Fibroblast of the conjunctiva (primary cell): ENCODE data around the gene CACNA1A.
"Not testable (repeated sequence)": the region's sequence is repeated elsewhere in the genome, so short reads cannot be mapped to it uniquely, and the experiment has no call there.

Experiments used
- DNase-seq: peaks from one replicate; pipeline ENCODE4 v3.0.0-alpha.2; 2010; ENCODE audit warnings: low read depth

The CACNA1A gene

DNA sequence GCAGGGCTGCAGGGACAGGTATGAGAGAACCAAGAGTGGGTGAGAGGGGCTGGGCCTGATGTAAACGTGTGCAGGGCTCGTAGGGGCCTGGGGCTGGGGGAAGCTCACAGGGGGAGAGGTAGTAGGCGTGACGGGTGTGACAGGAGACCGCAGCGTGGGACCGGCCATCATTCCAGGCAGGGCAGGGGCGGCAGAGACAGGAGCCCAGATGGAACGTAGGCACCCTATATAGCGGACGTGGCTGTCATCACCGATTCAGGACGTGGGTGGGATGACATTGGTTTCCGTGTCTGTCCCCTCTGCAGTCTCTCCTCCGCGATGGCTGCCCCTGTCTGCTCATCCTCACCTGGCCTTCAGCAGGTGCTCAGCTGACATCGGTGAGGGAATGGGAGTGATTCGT lies 307.6 kb downstream of the CACNA1A start:
- no peak for DNase-seq

DNA sequence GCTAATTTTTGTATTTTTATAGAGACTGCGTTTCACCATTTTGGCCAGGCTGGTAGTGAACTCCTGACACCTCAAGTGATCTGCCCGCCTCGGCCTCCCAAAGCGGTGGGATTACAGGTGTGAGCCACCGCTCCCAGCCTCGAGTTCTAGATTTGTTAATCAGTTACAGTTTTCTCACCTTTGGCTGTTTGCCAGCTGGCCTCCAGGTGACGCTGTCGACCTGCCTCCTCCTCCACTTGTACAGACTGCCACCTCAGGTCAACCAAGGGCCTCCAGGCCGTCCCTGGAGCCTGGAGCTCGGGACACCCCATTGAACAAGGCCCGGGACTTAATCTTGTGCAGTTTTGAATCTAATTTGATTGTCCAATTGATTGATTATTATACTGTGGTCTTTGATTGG lies 310.6 kb downstream of the CACNA1A start:
- DNase-seq, result no peak

DNA sequence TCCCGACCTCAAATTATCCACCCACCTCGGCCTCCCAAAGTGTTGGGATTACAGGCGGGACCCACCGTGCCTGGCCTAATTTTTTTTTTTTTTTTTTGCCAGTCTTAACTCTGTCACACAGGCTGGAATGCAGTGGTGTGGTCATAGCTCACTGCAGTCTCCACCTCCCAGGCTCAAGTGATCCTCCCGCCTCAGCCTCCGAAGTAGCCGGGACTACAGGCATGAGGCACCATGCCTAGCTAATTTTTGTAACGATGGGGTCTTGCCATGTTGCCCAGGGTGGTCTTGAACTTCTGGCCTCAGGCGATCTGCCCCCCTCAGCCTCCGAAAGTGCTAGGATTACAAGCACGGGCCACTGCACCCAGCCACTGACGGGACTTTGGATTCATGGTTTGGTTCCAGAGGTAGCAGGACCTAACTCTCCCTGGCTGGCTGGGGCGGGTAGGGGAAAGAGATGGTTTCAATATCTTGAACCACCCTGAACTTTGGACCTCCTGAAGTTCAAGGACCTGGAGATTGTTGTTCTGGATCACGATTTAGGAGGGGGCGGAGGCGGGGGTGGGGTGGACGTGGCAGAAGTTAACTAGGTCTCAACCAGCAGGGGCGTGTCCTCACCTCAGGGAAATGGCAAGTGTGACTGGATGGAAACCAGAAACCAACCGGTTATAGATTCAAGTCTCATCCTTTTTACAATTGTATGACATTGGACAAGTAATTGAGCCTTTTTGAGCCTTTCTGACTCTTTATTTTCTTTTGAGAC lies 315.3 kb downstream of the CACNA1A start:
- no peak for DNase-seq

DNA sequence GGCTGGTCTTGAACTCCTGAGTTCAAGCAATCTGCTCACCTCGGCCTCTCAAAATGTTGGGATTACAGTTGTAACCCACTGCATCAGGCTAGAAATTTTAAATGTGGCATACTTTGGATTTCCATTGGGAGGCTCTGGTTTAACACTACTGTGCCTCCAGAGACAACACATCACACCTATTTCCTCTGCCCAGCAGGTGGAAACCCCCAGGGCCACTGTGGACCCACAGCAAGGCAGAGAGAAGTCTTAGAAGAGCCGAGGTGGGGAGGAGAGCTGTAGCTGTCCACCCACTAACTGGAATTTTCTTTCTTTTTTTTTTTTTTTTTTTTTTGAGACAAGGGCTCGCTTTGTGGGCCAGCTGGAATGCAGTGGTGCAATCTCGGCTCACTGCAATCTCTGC lies 316.7 kb downstream of the CACNA1A start:
- DNase-seq, result no peak

DNA sequence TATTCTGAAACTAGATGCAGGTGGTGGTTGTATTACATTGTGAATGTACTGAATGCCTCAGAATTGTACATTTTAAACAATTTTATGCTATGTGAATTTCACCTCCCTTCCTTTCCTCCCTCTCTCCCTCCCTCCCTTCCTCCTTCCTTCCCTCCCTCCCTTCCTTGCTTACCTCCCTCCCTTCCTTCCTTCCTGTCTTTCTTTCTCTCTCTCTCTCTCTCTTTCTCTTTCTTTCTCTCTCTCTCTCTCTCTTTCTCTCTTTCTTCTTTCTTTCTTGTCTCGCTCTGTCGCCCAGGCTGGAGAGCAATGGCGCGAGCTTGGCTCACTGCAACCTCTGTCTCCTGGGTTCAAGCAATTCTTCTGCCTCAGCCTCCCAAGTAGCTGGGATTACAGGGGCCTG lies 318.9 kb downstream of the CACNA1A start:
- no peak for DNase-seq

DNA sequence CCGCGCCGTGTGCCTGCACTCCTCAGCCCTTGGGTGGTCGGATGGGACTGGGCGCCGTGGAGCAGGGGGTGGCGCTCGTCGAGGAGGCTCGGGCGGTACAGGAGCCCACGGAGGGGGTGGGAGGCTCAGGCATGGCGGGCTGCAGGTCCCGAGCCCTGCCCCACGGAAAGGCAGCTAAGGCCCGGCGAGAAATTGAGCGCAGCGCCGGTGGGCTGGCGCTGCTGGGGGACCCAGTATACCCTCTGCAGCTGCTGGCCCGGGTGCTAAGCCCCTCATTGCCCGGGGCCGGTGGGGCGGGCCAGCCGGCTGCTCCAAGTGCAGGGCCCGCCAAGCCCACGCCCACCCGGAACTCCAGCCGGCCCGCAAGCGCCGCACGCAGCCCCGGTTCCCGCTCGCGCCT lies 319.6 kb downstream of the CACNA1A start:
- not testable (repeated sequence) for DNase-seq

DNA sequence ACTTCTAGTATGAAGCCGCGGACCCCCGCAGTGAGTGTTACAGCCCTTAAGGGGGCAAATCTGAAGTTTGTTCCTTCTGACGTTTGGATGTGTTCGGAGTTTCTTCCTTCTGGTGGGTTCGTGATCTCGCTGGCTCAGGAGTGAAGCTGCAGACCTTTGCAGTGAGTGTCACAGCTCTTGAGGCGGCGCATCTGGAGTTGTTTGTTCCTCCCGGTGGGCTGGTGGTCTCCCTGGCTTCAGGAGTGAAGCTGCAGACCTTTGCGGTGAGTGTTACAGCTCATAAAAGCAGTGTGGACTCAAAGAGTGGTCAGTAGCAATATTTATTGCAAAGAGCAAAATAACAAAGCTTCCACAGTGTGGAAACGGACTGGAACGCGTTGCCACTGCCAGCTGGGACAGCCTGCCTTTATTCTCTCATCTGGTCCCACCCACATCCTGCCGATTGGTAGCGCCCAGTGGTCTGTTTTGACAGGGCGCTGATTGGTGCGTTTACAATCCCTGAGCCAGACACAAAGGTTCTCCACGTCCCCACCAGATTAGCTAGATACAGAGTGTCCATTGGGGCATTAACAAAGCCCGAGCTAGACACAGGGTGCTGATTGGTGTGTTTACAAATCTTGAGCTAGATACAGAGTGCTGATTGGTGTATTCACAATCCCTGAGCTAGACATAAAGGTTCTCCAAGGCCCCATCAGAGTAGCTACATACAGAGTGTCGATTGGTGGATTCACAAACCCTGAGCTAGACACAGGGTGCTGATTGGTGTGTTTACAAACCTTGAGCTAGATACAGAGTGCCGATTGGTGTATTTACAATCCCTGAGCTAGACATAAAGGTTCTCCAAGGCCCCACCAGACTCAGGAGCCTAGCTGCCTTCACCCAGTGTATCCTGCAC lies 320.3 kb downstream of the CACNA1A start:
- not testable (repeated sequence) for DNase-seq

DNA sequence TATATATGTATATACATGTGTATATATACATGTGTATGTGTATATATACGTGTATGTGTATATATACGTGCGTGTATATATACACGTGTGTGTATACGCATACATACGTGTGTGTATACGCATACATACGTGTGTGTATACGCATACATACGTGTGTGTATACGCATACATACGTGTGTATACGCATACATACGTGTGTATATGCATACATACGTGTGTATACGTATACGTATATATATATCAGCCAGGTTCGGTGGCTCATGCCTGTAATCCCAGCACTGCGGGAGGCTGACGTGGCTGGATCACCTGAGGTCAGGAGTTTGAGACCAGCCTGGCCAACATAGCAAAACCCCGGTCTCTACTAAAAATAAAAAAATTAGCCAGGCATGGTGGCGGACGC lies 321.4 kb downstream of the CACNA1A start:
- not testable (repeated sequence) for DNase-seq

DNA sequence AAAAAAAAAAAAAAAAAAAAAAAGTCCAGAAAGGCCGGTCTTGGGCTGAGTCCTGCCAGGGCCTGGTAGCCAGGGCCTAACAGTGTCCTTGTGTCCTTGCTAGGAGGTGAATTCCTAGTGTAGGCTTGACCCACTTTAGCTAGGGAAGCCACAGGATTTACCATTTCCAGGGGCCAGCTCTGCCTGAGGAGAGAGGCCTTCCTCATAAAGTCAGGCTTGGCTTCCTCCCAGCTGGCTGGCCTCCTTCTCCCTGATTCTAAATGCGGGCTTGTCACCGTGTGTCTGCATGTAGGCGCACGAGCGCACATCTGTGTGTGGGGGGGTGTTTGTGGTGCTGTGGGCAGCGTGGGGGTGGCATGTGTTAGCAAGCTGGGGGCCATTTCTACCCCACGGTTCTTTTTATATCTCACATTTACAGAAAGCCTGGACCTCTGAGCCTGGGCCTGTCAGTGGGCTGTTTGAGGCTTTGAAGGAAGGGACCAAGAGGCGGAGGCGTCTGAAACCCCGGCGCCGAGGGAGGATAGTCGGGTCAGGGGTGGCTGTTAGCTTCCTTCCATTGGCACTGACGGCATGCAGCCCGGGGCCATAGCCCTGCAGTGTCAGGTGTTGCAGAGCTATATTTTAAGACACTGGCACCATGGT lies 324.4 kb downstream of the CACNA1A start:
- DNase-seq, result no peak

DNA sequence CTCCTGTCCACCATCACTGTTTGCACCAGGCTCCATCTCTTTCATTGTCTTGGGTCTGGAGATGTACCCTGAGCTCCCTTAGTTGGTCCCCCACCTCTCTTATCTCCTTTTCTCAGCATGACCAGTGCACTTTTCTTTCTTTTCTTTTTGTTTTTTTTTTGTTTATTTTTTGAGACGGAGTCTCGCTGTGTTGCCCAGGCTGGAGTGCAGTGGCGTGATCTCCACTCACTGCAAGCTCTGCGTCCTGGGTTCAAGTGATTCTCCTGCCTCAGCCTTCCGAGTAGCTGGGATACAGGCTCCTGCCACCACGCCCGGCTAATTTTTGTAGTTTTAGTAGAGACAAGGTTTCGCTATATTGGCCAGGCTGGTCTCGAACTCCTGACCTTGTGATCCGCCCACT lies 328.0 kb downstream of the CACNA1A start:
- DNase-seq, result not testable (repeated sequence)

DNA sequence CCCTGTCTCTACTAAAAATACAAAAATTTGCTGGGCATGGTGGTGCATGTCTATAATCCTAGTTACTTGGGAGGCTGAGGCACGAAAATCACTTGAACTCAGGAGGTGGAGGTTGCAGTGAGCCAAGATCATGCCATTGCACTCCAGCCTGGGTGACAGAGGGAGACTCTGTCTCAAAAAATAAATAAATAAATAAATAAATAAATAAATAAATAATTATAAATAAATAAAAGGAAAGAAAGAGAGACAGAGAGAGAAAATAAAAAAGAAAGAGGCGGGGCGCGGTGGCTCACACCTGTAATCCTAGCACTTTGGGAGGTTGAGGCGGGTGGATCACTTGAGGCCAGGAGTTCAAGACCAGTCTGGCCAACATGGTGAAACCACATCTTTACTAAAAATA lies 328.7 kb downstream of the CACNA1A start:
- not testable (repeated sequence) for DNase-seq

DNA sequence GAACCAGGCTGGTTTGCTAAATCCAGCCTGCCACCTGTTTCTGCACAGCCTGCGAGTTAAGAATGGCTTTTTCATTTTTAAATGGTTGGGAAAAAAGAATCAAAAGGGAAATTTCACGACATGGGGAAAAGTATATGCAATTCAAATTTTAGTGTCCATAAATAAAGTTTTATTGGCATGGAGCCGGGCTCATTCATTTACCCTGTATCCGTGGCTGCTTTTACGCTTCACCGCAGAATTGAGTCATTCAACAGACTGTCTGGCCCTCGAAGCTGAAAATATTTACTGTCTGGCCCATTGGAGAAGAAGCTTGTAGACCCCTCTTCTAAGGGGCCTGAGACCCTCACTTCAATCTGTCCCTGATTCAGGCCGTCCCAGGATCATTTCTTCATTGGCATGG lies 329.9 kb downstream of the CACNA1A start:
- DNase-seq, result no peak

DNA sequence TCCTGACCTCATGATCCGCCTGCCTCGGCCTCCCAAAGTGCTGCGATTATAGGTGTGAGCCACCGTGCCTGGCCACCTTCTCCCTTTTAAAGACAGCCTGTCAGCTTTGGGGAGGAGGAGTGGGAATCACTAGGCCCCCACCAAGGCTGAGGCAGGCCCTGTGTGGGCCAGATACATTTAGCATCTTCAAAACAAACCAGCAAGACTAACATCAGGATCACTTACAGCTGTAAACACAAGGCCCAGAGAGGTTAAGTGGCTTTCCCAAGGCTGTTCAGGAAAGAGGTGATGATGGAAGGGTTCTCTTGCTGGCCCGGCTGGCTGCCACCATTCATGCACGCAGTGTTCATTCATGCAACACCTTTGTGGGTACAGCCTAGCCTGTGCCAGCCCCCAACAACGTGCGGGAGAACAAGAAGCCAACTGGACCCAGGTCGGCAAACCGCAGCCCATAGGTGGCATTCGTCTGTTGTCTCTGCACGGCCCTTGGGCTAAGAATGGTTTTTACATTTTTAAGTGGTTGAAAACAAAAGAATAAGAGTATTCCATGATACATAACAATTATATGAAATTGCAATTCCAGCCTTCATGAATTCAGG lies 333.0 kb downstream of the CACNA1A start:
- DNase-seq, result no peak

DNA sequence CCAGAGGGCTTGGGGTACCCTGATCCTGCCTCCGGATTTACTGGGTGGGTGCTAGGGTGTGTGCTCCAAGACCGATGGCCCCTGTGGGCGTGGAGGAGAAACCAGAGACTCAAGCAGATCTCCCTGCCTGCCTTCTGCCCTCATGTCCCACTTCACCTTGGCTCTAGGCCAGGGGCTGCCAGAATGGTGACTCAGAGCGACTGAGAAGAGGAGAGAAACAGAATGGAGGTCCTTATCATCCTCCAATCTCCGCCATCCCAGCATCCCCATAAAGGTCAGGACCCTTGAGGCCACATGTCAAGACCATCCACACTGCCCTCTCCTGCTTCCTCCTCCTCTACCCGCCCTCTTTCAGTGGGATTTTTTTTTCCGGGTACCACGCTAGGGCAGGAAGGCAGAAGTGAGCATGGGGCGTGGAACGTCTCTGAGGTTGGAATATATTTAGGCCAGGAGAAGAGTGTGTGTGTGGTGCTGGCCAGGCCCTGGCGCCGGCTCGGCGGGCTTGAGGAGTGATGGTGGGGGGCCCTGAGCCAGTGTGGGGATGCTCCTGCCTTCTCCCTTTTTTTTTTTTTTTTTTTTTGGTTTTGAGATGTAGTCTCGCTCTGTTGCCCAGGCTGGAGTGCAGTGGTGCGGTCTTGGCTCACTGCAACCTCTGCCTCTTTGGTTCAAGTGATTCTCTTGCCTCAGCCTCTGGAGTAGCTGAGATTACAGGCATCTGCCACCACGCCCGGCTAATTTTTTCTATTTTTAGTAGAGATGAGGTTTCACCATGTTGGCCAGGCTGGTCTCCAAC lies 333.7 kb downstream of the CACNA1A start:
- no peak for DNase-seq

DNA sequence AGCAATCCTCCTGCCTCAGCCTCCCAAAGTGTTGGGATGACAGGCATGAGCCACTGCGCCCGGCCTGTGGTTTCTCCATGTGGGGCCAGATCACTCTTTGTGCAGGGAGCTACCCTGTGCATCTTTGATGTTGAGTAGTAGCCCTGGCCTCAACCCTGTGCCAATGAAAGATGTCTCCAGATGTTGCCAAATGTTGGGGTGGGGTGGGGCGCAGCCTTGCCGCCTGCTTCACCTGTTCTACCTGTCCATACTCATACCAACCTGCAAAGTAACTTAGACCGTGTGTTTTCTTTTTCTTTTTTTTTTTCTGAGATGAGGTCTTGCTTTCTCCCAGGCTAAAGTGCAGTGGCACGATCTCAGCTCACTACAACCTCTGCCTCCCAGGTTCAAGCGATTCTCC lies 335.1 kb downstream of the CACNA1A start:
- DNase-seq, result no peak

DNA sequence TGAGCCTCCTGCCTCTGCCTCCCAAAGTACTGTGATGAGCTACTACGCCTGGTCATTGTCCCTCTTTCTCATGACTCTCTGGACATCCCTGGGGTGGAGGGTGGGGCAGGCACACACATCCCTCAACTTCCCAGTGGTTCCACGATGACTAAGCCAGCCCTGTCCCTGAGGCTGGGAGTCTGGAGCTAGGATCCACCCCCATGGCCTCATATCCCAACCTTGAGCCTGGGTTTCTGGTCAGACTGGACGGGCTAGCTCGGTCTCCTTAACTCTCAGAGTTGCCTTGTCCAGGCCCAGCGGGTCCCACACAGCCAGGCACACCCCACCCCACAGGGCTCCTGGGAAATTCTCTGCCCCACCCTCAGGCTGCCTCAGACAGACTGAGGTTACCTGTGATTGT lies 336.5 kb downstream of the CACNA1A start:
- no peak for DNase-seq

DNA sequence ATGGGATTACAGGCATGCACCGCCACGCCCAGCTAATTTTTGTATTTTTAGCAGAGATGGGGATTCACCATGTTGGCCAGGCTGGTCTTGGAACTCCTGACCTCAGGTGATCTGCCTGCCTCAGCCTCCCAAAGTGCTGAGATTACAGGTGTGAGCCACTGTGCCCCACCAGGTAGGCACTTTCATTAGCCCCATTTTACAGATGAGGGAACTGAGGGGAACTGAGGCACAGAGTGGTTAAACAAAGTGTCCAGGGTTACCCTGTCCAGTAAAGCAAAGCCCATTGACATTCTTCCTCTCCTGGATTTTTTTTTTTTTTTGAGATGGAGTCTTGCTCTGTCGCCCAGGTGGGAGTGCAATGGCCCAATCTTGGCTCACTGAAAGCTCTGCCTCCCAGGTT lies 340.1 kb downstream of the CACNA1A start:
- not testable (repeated sequence) for DNase-seq

DNA sequence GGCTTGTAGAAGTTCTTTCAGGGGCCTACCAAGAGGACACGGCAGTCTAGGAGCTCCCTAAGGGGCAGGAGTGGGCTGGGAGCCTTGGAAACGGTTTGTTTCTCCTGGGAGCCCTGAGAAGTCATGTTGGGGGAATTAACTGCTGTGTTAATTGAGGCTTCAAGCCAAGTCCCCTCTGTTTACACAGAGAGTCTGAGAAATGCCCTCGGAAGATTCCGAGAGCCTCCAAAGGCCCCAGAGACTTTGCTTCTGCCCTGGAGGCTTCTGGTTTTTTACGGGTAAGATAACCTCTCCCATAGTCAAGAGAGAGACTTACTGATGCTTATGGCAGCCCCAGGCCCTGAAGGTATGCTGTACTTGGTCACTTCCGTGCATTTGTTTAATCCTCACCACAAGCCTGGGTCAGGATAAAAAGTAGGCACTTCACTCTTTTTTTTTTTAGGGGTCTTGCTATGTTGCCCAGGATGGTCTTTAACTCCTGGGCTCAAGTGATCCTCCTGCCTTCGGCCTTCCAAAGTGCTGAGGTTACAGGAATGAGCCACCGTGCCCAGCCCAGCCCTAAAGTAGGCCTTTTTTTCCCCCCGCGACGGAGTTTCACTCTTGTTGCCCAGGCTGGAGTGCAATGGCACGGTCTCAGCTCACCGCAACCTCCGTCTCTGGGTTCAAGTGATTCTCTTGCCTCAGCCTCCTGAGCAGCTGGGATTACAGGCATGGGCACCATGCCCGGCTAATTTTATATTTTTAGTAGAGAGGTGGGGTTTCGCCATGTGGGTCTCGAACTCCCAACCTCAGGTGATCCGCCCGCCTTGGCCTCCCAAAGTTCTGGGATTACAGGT lies 340.9 kb downstream of the CACNA1A start:
- no peak for DNase-seq

DNA sequence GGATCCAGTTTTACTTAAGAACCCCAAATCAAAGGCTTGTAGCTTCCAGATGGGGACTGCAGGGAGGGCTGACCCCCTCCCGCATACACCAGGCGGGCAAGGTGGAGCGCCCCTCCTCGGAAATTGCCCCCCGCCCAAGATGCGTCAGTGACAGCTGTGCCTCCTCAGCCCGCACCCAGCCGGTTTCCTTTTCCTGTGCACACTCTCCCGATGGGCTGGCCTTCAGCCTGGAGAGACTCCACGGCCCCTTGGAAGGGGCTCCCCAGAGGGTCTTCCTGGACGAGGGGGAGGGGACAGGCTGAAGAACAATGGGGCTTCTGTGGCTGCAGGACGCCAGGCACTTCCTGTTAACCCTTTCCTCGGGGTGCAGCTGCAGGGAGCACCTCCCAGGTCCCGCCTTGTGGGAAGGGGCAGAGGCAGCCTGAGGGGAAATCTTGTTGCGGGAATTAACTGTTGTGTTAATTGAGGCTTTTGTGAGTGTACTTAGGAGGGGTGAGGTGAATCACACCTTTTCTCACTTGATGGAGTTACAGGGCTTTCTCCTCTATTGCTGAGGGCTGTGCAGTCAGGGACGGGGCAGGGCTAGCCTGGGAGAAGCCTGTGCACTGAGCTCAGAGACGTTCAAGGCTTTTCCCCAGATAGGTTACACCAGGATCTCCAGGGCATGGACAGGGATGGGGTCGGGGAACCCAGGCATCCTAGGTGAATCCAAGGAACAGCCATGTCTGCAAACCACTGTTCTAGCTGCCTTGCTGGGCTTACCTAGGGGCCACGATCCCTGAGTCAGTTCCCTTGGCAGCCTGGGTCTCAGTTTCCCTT lies 341.7 kb downstream of the CACNA1A start:
- DNase-seq, result no peak
